ENCODE data around the gene IMP3.
"Not testable (repeated sequence)": the region's sequence is repeated elsewhere in the genome, so short reads cannot be mapped to it uniquely, and the experiment has no call there.

Gene IMP3

DNA sequence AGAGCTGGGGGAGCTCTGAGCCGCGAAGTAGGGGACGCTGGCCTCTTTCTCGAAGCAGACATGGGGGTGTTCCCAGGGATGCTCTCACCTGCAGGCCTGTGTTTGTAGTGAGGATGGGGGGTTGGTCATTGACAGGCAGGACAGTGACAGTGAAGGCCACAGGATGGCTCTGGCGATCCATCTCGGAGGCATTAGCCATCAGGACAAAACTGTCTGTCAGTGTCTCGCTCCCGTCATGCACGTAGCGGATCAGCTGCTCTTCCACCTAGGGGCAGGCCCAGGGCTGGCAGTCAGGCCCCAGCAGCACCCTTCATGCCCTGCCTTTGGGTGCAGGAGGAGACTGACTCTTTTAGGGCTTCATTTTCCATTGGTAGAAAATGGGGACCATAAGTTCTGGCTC, 44.6 kb upstream of the IMP3 start:
- TF ChIP-seq, protein P1, sequence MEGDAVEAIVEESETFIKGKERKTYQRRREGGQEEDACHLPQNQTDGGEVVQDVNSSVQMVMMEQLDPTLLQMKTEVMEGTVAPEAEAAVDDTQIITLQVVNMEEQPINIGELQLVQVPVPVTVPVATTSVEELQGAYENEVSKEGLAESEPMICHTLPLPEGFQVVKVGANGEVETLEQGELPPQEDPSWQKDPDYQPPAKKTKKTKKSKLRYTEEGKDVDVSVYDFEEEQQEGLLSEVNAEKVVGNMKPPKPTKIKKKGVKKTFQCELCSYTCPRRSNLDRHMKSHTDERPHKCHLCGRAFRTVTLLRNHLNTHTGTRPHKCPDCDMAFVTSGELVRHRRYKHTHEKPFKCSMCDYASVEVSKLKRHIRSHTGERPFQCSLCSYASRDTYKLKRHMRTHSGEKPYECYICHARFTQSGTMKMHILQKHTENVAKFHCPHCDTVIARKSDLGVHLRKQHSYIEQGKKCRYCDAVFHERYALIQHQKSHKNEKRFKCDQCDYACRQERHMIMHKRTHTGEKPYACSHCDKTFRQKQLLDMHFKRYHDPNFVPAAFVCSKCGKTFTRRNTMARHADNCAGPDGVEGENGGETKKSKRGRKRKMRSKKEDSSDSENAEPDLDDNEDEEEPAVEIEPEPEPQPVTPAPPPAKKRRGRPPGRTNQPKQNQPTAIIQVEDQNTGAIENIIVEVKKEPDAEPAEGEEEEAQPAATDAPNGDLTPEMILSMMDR (IDR thresholded peaks at IDR 0.05; ENCODE audit: low read depth, low read length), result no peak
- no peak overlapping the region for H3K4me3 ChIP-seq (ENCODE audit: low read depth, low read length)

DNA sequence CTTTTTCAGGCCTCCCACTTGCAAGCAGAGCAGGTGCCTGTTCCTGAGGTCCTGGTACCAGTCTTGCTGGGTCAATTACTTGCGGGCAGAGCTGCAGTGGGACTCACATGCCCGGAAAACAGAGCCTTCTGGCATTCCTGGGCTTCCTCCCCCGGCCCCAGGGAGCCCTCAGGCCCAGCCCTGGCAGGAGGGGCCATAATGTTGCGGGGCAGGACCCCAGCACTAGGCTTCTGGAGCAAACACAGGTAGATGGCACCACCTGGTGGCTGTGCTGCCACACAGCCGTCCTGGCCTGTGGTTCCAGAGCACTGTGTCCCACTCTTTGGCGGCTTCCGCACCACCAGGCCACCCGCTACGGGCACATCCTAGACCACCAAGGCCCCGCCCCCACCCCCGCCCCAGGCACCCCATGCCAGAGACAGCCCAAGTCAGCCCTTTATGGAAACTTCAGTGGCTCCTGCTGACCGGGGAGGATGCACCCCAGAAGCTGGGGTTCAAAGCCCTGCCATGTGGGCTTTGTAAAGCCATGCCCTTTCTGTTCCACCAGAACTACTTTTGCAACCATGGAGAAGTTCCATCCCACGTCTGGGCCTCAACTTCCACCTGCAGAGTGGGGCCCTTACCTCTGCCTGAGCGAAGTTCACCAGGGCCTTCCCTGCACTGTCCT, 43.8 kb upstream of the IMP3 start:
- H3K4me3 ChIP-seq (ENCODE audit: low read depth, low read length), result not testable (repeated sequence)
- TF ChIP-seq, protein P1 (IDR thresholded peaks at IDR 0.05; ENCODE audit: low read depth, low read length), result peak; percentile 56

DNA sequence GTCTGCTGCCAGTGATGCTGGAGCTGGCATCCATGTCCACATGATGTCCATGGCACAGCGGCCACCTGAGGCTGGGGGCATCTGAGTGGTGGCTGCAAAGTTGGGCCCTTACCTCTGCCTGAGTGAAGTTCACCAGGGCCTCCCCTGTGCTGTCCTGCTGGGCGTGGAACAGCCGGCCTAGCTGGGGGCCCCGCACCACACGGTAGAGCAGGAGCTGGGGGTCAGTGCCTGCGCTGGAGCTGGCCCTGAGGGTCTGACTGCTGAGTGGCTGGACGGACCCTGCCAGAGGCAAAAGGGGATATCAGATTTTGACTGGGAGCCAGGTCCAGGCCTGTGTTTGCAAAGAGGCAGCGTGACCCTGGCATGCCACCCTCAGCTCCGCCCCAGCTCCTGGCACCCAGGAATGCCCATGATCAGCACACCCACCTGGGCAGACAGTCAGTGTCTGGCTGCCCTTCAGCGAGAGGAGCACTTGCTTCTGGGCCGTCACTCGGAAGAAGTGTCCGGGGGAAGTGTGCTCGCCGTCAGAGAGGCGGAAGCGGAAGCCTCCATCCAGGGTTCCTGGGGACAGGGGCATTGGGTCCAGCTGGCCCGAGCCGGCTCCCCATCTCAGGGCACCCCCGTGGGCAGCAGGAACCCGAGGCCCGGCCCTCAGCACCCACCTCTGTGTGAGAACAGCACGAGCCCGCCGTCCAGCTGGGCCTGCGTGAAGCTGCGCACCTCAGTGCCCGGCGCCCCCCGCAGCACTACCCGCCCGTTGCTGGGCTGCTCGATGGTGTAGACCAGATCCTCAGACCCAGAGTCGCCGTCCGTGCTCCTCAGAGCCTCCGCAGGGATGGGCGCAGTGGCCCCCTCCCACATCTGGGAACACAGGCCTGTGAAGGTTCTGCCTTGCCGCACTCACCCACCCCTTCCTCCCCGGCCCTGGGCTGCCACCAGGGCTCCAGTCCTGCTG, 42.4 kb upstream of the IMP3 start:
- no peak overlapping the region for H3K4me3 ChIP-seq (ENCODE audit: low read depth, low read length)
- TF ChIP-seq, protein P1 (IDR thresholded peaks at IDR 0.05; ENCODE audit: low read depth, low read length), result no peak

DNA sequence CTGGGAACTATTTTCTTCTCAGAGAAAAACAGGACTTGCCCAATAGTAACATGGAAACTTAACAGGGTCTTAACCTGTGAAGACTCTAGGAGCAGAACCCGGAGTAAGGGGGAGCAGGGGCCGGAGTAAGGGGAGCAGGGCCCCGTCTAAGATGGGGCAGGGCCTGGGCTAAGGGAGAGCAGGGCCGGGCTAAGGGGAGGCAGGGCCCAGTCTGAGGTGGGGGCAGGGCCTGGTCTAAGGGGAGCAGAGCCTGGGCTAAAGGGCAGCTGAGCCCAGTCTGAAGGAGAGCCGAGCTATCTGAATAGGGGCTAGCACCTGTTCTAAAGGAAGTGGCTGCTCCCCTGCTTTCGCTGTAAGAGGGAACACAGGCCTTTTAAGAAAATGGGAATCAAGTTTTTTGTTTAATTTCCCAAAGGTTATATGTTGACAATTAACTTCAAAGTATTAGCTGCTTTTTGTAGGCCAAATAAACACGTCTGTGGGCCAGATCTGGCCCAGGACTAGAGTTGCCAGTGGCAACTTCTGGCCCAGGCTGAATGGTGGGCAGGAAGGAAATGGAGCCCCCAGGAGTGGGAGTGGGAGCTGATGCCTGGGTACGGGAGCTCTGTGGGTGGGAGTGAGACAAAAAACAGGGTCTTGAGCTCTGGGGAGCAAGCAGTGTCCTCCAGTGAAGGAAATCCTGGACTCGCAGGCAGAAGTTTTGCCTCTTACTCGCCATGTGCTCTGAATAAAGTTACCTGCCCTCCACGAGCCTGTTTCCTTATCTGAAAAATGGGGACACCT, 40.2 kb upstream of the IMP3 start:
- TF ChIP-seq, protein P1 (IDR thresholded peaks at IDR 0.05; ENCODE audit: low read depth, low read length), result no peak
- H3K4me3 ChIP-seq (ENCODE audit: low read depth, low read length), result no peak overlapping the region

DNA sequence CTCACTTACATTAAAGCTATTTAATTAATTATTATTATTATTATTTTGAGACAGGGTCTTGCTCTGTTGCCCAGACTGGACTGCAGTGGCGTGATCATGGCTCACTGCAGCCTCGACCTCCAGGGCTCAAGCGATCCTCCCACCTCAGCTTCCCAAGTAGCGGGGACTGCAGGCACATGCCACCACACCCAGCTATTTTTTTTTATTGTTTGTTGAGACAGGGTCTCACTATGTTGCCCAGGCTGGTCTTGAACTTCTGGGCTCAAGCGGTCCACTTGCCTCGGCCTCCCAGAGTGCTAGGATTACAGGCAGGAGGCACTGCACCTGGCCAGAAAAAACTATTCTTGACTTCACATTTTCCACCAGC, 38.3 kb upstream of the IMP3 start:
- not testable (repeated sequence) for H3K4me3 ChIP-seq (ENCODE audit: low read depth, low read length)

DNA sequence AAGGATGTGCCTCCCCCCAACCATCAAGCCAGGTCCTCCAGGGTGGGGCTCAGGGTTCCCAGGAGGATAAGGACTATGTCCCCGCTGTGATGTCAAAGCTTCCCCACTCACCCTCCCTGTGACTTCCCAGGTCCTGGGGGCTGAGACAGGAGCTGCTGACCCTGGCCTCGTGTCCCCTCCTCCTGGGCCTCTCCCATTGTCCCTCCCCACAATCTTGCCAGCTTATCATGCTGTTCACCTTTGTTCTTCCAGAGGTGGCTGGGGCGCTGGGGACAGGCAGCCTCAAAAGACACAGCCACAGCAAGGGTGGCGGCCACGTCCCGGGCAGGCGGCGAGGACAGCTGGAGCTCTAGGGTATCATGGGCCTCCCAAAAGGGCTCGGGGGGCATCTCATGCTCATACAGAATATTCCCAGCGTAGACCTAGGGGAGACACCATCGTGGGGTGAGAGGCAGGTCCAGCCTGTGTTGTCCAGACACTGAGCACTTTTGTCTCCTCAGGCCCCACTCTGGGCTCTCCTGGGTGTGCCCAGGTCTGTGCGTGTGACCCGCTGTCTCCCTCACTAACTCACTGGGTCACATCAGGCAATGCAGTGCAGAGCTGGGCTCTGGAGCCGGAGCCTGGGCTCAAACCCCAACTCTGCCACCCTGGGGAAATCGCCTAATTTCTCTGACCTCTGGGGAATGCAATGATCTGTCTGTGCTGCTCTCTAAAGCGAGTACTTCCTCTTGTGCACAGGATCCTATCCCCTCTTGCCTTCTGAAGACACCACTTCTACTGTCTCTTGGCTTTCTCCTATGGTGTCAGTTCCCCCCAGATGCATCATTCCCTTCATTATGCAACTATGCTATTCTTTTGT, 37.7 kb upstream of the IMP3 start:
- H3K4me3 ChIP-seq (ENCODE audit: low read depth, low read length), result no peak overlapping the region
- TF ChIP-seq, protein P1 (IDR thresholded peaks at IDR 0.05; ENCODE audit: low read depth, low read length), result no peak
